GM18951 (cell line): Measurements from ENCODE around the gene NASP.

Source experiments
- POLR2A ChIP-seq: IDR thresholded peaks from 4 replicates; pipeline ENCODE4 v1.6.1; 2011; ENCODE audit warnings: mild to moderate bottlenecking; ENCODE audit not compliant: insufficient read length, insufficient read depth; ENCODE audit errors: extremely low read depth
- in situ Hi-C: fragments of 300-500 bp; cut with MboI; formaldehyde crosslinking; loops from one replicate; pipeline ENCODE4 v1.12.0; 2022; ENCODE audit warnings: low sequenced_read_pairs, mixed read lengths, inconsistent platforms; ENCODE audit not compliant: unreplicated experiment

Gene NASP

GRCh38 chr1:45583666-45584350 is at the start of gene NASP:
NASP (plus strand) TSS chr1:45584041; CDS start chr1:45584147, 106 bp downstream.
- TF ChIP-seq POLR2A = peak; percentile 99
- in situ Hi-C loops = loop anchor here (10.0 kb wide), 1 partner anchor 219 kb away; no protein-coding TSS in a partner anchor

GRCh38 chr1:45535988-45536766 is 47.7 kb upstream of the NASP start:
- in situ Hi-C loops = no loop called here
- no peak for TF ChIP-seq POLR2A

GRCh38 chr1:45536886-45537285 is 47.0 kb upstream of the NASP start:
- in situ Hi-C loops = no loop called here

GRCh38 chr1:45541193-45541592 is 42.6 kb upstream of the NASP start:
- in situ Hi-C loops = no loop called here
- TF ChIP-seq POLR2A = no peak

More at GRCh38 chr1:45536886-45537285, 47.0 kb upstream of the NASP start:
- no peak for TF ChIP-seq POLR2A

GRCh38 chr1:45542591-45542990 is 41.2 kb upstream of the NASP start:
- in situ Hi-C loops = no loop called here
- no peak for TF ChIP-seq POLR2A

GRCh38 chr1:45543581-45544417 is 40.0 kb upstream of the NASP start:
- no peak for TF ChIP-seq POLR2A
- in situ Hi-C loops = no loop called here

GRCh38 chr1:45544530-45544929 is 39.3 kb upstream of the NASP start:
- no peak for TF ChIP-seq POLR2A
- in situ Hi-C loops = no loop called here

GRCh38 chr1:45545019-45545493 is 38.8 kb upstream of the NASP start:
- no peak for TF ChIP-seq POLR2A
- in situ Hi-C loops = no loop called here

- in situ Hi-C loops = no loop called here
- TF ChIP-seq POLR2A = no peak
These were observed 38.1 kb upstream of the NASP start for GRCh38 chr1:45545553-45546310.

GRCh38 chr1:45550401-45551351 is 33.2 kb upstream of the NASP start, which contains the start of gene AKR1A1:
AKR1A1 (plus strand) TSS chr1:45550826; CDS start chr1:45561795, 10,969 bp downstream.
- in situ Hi-C loops = no loop called here
- TF ChIP-seq POLR2A = peak; percentile 95

GRCh38 chr1:45551684-45552083 is 32.2 kb upstream of the NASP start:
- in situ Hi-C loops = no loop called here
- no peak for TF ChIP-seq POLR2A
